ENCODE measurements around the gene THUMPD2.

Gene THUMPD2

GRCh38 chr2:39689876-39690275 is 89.2 kb downstream of the THUMPD2 start:
- FAIRE-seq (no peak), DNase-seq (ENCODE audit: insufficient read length, low spot score) (no peak)

GRCh38 chr2:39689272-39689841 is 89.7 kb downstream of the THUMPD2 start:
- FAIRE-seq, result no peak

More at GRCh38 chr2:39689876-39690275, 89.2 kb downstream of the THUMPD2 start:
- no peak for TF ChIP-seq POLR2A (IDR thresholded peaks at IDR 0.05; ENCODE audit: low read depth, low read length)

GRCh38 chr2:39688181-39688580 is 90.9 kb downstream of the THUMPD2 start:
- FAIRE-seq (no peak), DNase-seq (ENCODE audit: insufficient read length, low spot score) (no peak)
- no peak for TF ChIP-seq POLR2A (IDR thresholded peaks at IDR 0.05; ENCODE audit: low read depth, low read length)

More at GRCh38 chr2:39689272-39689841, 89.7 kb downstream of the THUMPD2 start:
- DNase-seq (ENCODE audit: insufficient read length, low spot score), result no peak
- no peak for TF ChIP-seq POLR2A (IDR thresholded peaks at IDR 0.05; ENCODE audit: low read depth, low read length)

- FAIRE-seq (no peak), DNase-seq (ENCODE audit: insufficient read length, low spot score) (no peak)
- no peak for TF ChIP-seq POLR2A (IDR thresholded peaks at IDR 0.05; ENCODE audit: low read depth, low read length)
Observed at GRCh38 chr2:39686456-39686855, 92.6 kb downstream of the THUMPD2 start.

Data from H54 (cell line).